Natural killer cell (primary cell): Measurements from ENCODE around the gene NRIP1. TPM values are rescaled to one million over a fixed set of nuclear protein-coding genes. Genes with fewer than 3 reads are reported as not detected.

Source experiments
- ATAC-seq, 3 donors: fragments of 150-1000 bp in 2 of 3; fragments of 200-7000 bp in 1 of 3; cut with Tn5 transposase; 1 replicate in 1 of 3; 2 replicates in 2 of 3; pipeline ENCODE4 v1.10.0; 2021; ENCODE audit warnings: mild to moderate bottlenecking in 2 of 3, moderate library complexity in 2 of 3
- DNase-seq, 2 donors: peaks; one replicate each; pipeline versions ENCODE4 v3.0.0 to v3.0.0-alpha.2; 2013 to 2021; ENCODE audit warnings: mixed read lengths in 1 of 2
- H3K27ac ChIP-seq: one replicate; pipeline ENCODE4 v1.5.1; 2013; ENCODE audit warnings: mild to moderate bottlenecking, low read length
- H3K27me3 ChIP-seq: one replicate; pipeline ENCODE4 v1.6.1; 2013; ENCODE audit warnings: low read length; ENCODE audit not compliant: control insufficient read depth, insufficient read depth
- H3K36me3 ChIP-seq: one replicate; pipeline ENCODE4 v1.6.1; 2013; ENCODE audit warnings: low read length; ENCODE audit not compliant: control insufficient read depth, insufficient read depth
- H3K4me1 ChIP-seq: one replicate; pipeline ENCODE4 v1.6.1; 2013; ENCODE audit warnings: low read length; ENCODE audit not compliant: control insufficient read depth, insufficient read depth
- H3K4me3 ChIP-seq: one replicate; pipeline ENCODE4 v1.5.1; 2013; ENCODE audit warnings: low read length
- H3K9me3 ChIP-seq: one replicate; pipeline ENCODE4 v1.6.1; 2013; ENCODE audit warnings: low read length; ENCODE audit not compliant: control insufficient read depth, insufficient read depth
- H3K27ac Mint-ChIP-seq, 2 donors: one replicate each; pipeline ENCODE4 v1.8.0; 2022; ENCODE audit warnings: mild to moderate bottlenecking in 2 of 2, mixed read lengths in 2 of 2, moderate library complexity in 1 of 2
- H3K27me3 Mint-ChIP-seq, 2 donors: one replicate each; pipeline ENCODE4 v1.8.0; 2022; ENCODE audit warnings: low read depth in 2 of 2, mixed read lengths in 2 of 2
- H3K36me3 Mint-ChIP-seq: one replicate; pipeline ENCODE4 v1.8.0; 2022; ENCODE audit warnings: mixed read lengths
- H3K4me1 Mint-ChIP-seq, 2 donors: one replicate each; pipeline ENCODE4 v1.8.0; 2022; ENCODE audit warnings: mixed read lengths in 2 of 2
- H3K4me3 Mint-ChIP-seq: one replicate; pipeline ENCODE4 v1.8.0; 2022; ENCODE audit warnings: mild to moderate bottlenecking, moderate library complexity, mixed read lengths
- H3K9me3 Mint-ChIP-seq, 2 donors: one replicate each; pipeline ENCODE4 v1.8.0; 2022; ENCODE audit warnings: mixed read lengths in 2 of 2
- CTCF ChIP-seq: fragments of 200-600 bp; IDR thresholded peaks from one replicate; pipeline ENCODE4 v1.8.0; 2022; ENCODE audit warnings: antibody characterized with exemption
- WGBS: methylation state at CpG from one replicate; pipeline ENCODE4 v1.1.7; 2013; ENCODE audit warnings: missing lambda C conversion rate; ENCODE audit not compliant: insufficient coverage; 5-methylcytosine and 5-hydroxymethylcytosine counted together
- intact Hi-C: fragments of 100-400 bp; cut with micrococcal nuclease; formaldehyde crosslinking; loops from one replicate; pipeline ENCODE4 v1.14.2; 2022
- total RNA-seq, 4 donors: library from RNA; stranded (reverse); fragments of 120-200 nt in 1 of 4; gene quantifications; one replicate each; pipeline versions ENCODE4 v1.2.3 to v1.2.4, GENCODE V29; 2013 to 2022

NRIP1 gene
- total RNA-seq, 3 donors from 2014 or later (not counting 1 experiment from before 2014, with no cell fraction given): 42.4 to 46.8 (median 42.6) TPM

- Mint-ChIP-seq H3K9me3 (no peaks in the 10 kb centered on the region), H3K4me3 (no peak overlapping the region), H3K4me1 (peaks cover 0 to 5% of the 10 kb centered on the region in 2 donors), H3K27ac (no peak overlapping the region), H3K27me3 (peaks cover 0 to 3% of the 10 kb centered on the region in 2 donors), H3K36me3 (no peaks in the 10 kb centered on the region)
- WGBS: 91% methylated on average over 1 of the region's 2 CpGs
- Histone ChIP-seq H3K27me3 (no peaks in the 10 kb centered on the region), H3K4me1 (no peaks in the 10 kb centered on the region), H3K36me3 (no peaks in the 10 kb centered on the region), H3K4me3 (no peak overlapping the region), H3K9me3 (peaks cover 3% of the 10 kb centered on the region), H3K27ac (no peak overlapping the region)
- no peak for TF ChIP-seq CTCF
- ATAC-seq: peak; percentile 61 to 81 (median 67)
- intact Hi-C loops: no loop called here
- no peak for DNase-seq
Measured at GRCh38 chr21:14913638-14914037, 151.2 kb downstream of the NRIP1 start.

- Mint-ChIP-seq H3K27ac (no peak overlapping the region), H3K4me1 (peaks cover 0 to 5% of the 10 kb centered on the region in 2 donors), H3K4me3 (no peak overlapping the region), H3K36me3 (no peaks in the 10 kb centered on the region), H3K9me3 (no peaks in the 10 kb centered on the region), H3K27me3 (peaks cover 0 to 3% of the 10 kb centered on the region in 2 donors)
- Histone ChIP-seq H3K27ac (no peak overlapping the region), H3K27me3 (no peaks in the 10 kb centered on the region), H3K36me3 (no peaks in the 10 kb centered on the region), H3K9me3 (peaks cover 3% of the 10 kb centered on the region), H3K4me3 (no peak overlapping the region), H3K4me1 (no peaks in the 10 kb centered on the region)
- no peak for TF ChIP-seq CTCF
- intact Hi-C loops: no loop called here
- DNase-seq: no peak
- ATAC-seq: no peak
Measured at GRCh38 chr21:14911351-14911750, 153.4 kb downstream of the NRIP1 start.
